Caco-2 (cell line): ENCODE data around the gene GLI2. TPM values are rescaled to one million over a fixed set of nuclear protein-coding genes. Genes with fewer than 3 reads are reported as not detected.

Experiments
- BruUV-seq: library from RNA; stranded (reverse); fragments of 400-500 nt; replicated peaks from 2 replicates; lab custom pipeline; 2021; lab: Mats Ljungman, UMichigan
- CTCF ChIA-PET: fragments of 300-600 bp; sonication (Branson Sonifier 250); formaldehyde crosslinking; loops from one replicate; lab custom pipeline; 2022; ENCODE audit warnings: antibody characterized with exemption; lab: Charles Lee
- POLR2A ChIA-PET: fragments of 300-600 bp; sonication (Branson Sonifier 250); formaldehyde crosslinking; loops from one replicate; lab custom pipeline; 2022; ENCODE audit warnings: antibody characterized with exemption; lab: Charles Lee
- DNase-seq, 2 experiments: peaks; one replicate each; pipeline versions ENCODE4 v3.0.0 to v3.0.0-alpha.2; 2020 to 2022
- H3K27me3 ChIP-seq: replicated peaks from 2 replicates; pipeline ENCODE4 v1.6.0; 2011; ENCODE audit warnings: low read length; ENCODE audit not compliant: control insufficient read depth, insufficient read depth
- H3K36me3 ChIP-seq: 2 replicates; pipeline ENCODE4 v1.5.1; 2011; ENCODE audit warnings: low read length; ENCODE audit not compliant: control insufficient read depth, insufficient read depth
- H3K4me1 ChIP-seq: fragments of 250-450 bp; sonication (Bioruptor Pico); 2 replicates; pipeline ENCODE4 v1.5.1; 2020; ENCODE audit warnings: mild to moderate bottlenecking
- H3K4me3 ChIP-seq: 2 replicates; pipeline ENCODE4 v1.5.1; 2011; ENCODE audit warnings: low read depth, mild to moderate bottlenecking, control low read depth, low read length
- H3K9me3 ChIP-seq: fragments of 250-450 bp; sonication (Bioruptor Pico); 2 replicates; pipeline ENCODE4 v1.5.1; 2020; ENCODE audit warnings: mild to moderate bottlenecking, moderate library complexity
- H3K27ac Mint-ChIP-seq: one replicate; pipeline ENCODE4 v1.8.0; 2022; ENCODE audit warnings: mixed read lengths; ENCODE audit not compliant: unreplicated experiment
- H3K27me3 Mint-ChIP-seq: one replicate; pipeline ENCODE4 v1.8.0; 2022; ENCODE audit warnings: mixed read lengths; ENCODE audit not compliant: insufficient read depth, unreplicated experiment
- H3K36me3 Mint-ChIP-seq: one replicate; pipeline ENCODE4 v1.8.0; 2022; ENCODE audit warnings: mild to moderate bottlenecking, mixed read lengths; ENCODE audit not compliant: insufficient read depth, unreplicated experiment
- H3K4me1 Mint-ChIP-seq: one replicate; pipeline ENCODE4 v1.8.0; 2022; ENCODE audit warnings: low read depth, mixed read lengths; ENCODE audit not compliant: unreplicated experiment
- H3K4me3 Mint-ChIP-seq: one replicate; pipeline ENCODE4 v1.8.0; 2022; ENCODE audit warnings: mild to moderate bottlenecking, moderate library complexity, mixed read lengths; ENCODE audit not compliant: unreplicated experiment
- H3K9me3 Mint-ChIP-seq: one replicate; pipeline ENCODE4 v1.8.0; 2022; ENCODE audit warnings: mixed read lengths; ENCODE audit not compliant: unreplicated experiment
- CTCF ChIP-seq, 2 experiments: fragments of 200-600 bp in 1 of 2; IDR thresholded peaks; 1 replicate in 1 of 2; 2 replicates in 1 of 2; pipeline versions ENCODE4 v1.5.1 to v1.8.0; 2011 to 2022; ENCODE audit warnings: antibody characterized with exemption in 1 of 2, control low read depth in 1 of 2, inconsistent platforms in 1 of 2, low read depth in 1 of 2, low read length in 1 of 2, mild to moderate bottlenecking in 1 of 2, moderate library complexity in 1 of 2; ENCODE audit not compliant: insufficient read depth in 1 of 2, severe bottlenecking in 1 of 2, unreplicated experiment in 1 of 2
- intact Hi-C: fragments of 100-400 bp; cut with micrococcal nuclease; formaldehyde crosslinking; loops from one replicate; pipeline ENCODE4 v1.10.0; 2022; ENCODE audit not compliant: unreplicated experiment
- total RNA-seq: library from RNA; stranded (reverse); gene quantifications from 2 replicates; pipeline ENCODE4 v1.2.3, GENCODE V29; 2022

The GLI2 gene
- total RNA-seq, 1 experiment from 2014 or later, result 0.70 TPM

GRCh38 chr2:120715353-120715752, 20.3 kb upstream of the GLI2 start:
- Histone ChIP-seq H3K4me1 (no peaks in the 10 kb centered on the region), H3K9me3 (no peaks in the 10 kb centered on the region), H3K4me3 (no peak overlapping the region), H3K36me3 (no peaks in the 10 kb centered on the region), H3K27me3 (no peaks in the 10 kb centered on the region)
- TF ChIP-seq CTCF (IDR thresholded peaks at IDR 0.05; ENCODE audit: insufficient read depth in 1 of 2, low read depth in 1 of 2, low read length in 1 of 2, severe bottlenecking in 1 of 2, unreplicated experiment in 1 of 2), result no peak
- H3K4me3 Mint-ChIP-seq, result no peak overlapping the region
- no peaks in the 10 kb centered on the region for H3K4me1 Mint-ChIP-seq
- intact Hi-C loops, result no loop called here
- no peaks in the 10 kb centered on the region for H3K9me3 Mint-ChIP-seq
- no peak overlapping the region for H3K27ac Mint-ChIP-seq
- H3K27me3 Mint-ChIP-seq, result no peaks in the 10 kb centered on the region
- BruUV-seq, result no TSS peak
- H3K36me3 Mint-ChIP-seq, result no peaks in the 10 kb centered on the region
- POLR2A ChIA-PET, result no interaction called here
- CTCF ChIA-PET, result interaction anchor here (0.8 kb wide), 1 partner anchor 348 kb away, joined by 3 read pairs; no protein-coding TSS in a partner anchor
- DNase-seq, result peak in 1 of 2 experiments; percentile 22

- CTCF ChIA-PET, result interaction anchor here (0.8 kb wide), 1 partner anchor 348 kb away, joined by 3 read pairs; no protein-coding TSS in a partner anchor
- Mint-ChIP-seq H3K36me3 (no peaks in the 10 kb centered on the region), H3K4me1 (no peaks in the 10 kb centered on the region), H3K27me3 (no peaks in the 10 kb centered on the region), H3K27ac (no peak overlapping the region), H3K4me3 (no peak overlapping the region), H3K9me3 (no peaks in the 10 kb centered on the region)
- POLR2A ChIA-PET, result no interaction called here
- H3K4me1 ChIP-seq, result no peaks in the 10 kb centered on the region
- TF ChIP-seq CTCF (IDR thresholded peaks at IDR 0.05; ENCODE audit: insufficient read depth in 1 of 2, low read depth in 1 of 2, low read length in 1 of 2, severe bottlenecking in 1 of 2, unreplicated experiment in 1 of 2), result no peak
- no peaks in the 10 kb centered on the region for H3K9me3 ChIP-seq
- H3K36me3 ChIP-seq, result no peaks in the 10 kb centered on the region
- BruUV-seq, result no TSS peak
- DNase-seq, result peak in 1 of 2 experiments; percentile 17
- no peaks in the 10 kb centered on the region for H3K27me3 ChIP-seq
- intact Hi-C loops, result no loop called here
- no peak overlapping the region for H3K4me3 ChIP-seq
These were observed 19.7 kb upstream of the GLI2 start for GRCh38 chr2:120715941-120716340.

- POLR2A ChIA-PET, result no interaction called here
- Mint-ChIP-seq H3K36me3 (no peaks in the 10 kb centered on the region), H3K27me3 (no peaks in the 10 kb centered on the region), H3K4me1 (no peaks in the 10 kb centered on the region), H3K9me3 (no peaks in the 10 kb centered on the region), H3K4me3 (no peak overlapping the region), H3K27ac (no peak overlapping the region)
- CTCF ChIA-PET, result interaction anchor here (0.7 kb wide), 1 partner anchor 10 kb away, joined by 3 read pairs; no protein-coding TSS in a partner anchor
- intact Hi-C loops, result no loop called here
- Histone ChIP-seq H3K36me3 (no peaks in the 10 kb centered on the region), H3K27me3 (no peaks in the 10 kb centered on the region), H3K4me1 (no peaks in the 10 kb centered on the region), H3K4me3 (no peak overlapping the region), H3K9me3 (no peaks in the 10 kb centered on the region)
- DNase-seq, result peak in 1 of 2 experiments; percentile 21
- BruUV-seq, result no TSS peak
- no peak for TF ChIP-seq CTCF (IDR thresholded peaks at IDR 0.05; ENCODE audit: insufficient read depth in 1 of 2, low read depth in 1 of 2, low read length in 1 of 2, severe bottlenecking in 1 of 2, unreplicated experiment in 1 of 2)
These were observed 18.8 kb upstream of the GLI2 start for GRCh38 chr2:120716641-120717585.
